Stimulated activated CD8-positive, alpha-beta memory T cell treated with anti-CD3 and anti-CD28 coated beads, Interleukin-4, amount 100 ng/mL, for 48 hours (primary cell): ENCODE data around the gene ROCK2.

Experiments
- DNase-seq: peaks from one replicate; pipeline ENCODE4 v3.0.0-alpha.2; 2020

Gene ROCK2

DNA sequence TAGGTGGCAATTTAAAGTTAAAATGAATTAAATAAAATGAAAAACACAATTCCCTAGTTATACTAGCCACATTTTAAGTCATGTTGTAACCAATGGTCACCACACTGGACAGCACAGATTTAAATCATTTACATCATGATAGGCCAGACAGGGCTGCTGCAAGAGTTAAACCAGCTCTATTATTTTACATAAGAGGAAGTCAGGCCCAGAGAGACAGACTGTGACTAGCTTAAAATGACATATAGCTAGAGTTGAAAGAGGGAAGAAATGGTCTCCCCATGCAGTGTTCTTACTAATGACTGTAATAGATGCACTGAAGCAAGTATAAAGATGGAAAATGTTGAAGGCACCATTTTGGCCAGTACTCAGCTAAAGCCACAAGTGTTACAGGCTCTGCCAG, 119.5 kb downstream of the ROCK2 start:
- no peak for DNase-seq

DNA sequence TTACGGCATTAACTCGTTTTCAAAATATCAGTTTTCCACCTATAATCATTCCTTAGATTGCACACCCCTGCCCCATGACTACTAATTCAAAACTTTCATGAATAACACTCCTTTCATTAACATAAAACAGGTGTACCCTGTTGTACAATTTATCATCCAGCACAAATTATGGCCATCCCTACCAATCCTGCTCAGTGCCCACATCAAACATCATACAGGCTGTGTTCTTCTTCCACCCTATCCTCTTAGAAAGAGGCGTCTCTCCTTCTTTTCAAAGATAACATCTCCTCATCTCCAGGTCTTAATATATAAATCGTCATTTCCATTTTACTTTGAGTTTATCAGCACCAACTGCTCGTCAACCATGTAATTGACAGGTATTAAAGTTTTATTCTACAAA, 121.6 kb downstream of the ROCK2 start:
- DNase-seq: no peak

DNA sequence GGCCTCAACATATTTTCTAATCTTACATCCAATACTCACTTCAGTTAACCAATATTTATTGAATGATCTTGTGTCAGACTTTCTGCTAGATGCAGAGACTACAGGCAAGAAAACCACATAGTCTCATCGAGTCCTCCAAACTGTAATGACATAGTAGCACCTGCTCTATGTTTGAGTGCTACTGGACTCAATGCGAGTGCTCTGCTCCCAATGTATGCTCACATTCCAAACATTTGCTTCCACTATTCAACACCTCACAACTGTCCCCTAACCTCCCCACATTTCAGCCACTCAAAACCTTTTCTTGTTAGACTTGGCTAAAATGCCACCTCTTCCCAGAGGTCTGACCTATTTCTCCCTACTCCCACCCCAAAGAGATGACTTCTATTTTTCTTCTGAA, 124.0 kb downstream of the ROCK2 start:
- DNase-seq: no peak

DNA sequence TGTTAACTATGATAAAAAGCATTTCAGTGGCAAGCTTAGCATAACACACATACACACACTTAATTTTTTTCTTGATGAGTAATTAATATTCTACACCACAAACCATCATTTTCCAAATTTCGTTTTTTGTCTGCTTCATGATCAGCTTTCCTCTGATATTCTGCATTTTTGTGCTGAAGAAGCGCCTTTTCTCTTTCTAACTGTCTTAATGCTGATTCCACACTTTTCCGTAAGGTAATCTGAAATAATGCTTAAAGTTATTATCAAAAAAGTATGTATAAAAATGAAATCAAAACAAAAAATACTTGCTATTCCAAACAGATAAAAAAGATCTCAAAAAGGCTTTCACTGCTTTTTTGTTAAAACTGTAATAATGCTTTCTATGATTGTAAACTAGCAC, 129.0 kb downstream of the ROCK2 start:
- DNase-seq: no peak

DNA sequence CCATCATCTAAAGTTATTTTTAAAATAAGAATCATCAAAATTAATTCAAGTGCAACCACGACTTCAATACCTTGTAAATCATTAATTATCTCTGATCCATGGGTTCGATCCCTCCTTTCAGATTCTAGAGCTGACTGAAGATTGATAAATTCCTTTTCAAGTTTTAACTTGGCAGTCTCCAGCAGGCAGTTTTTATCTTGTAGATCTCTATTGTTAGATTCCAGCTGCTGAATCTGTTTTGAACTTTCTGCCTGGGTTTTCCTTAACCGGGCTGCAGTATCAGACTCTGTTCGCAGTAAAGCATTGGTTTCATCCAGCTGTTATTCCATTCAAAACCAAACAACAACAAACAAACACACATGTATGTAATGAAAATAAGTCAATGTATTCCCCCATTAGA, 129.7 kb downstream of the ROCK2 start:
- no peak for DNase-seq

DNA sequence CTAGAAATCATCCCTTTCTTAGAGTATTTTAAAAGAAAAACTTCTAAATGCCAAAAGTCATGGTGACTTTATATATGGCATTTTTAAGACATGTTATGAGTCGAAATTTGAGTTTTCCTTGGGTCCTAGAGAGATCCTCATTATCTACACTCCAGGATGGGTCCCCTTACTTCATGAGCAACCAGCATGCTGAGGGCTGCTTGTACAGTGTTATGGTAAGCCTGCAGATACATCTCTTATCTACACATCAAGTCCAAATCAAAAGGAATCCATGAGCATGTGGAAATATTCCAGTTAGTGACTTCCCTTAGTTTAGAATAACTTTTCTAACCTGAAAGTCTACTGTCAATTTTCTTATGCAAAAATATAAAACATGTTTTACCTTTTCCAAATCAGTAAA, 130.5 kb downstream of the ROCK2 start:
- DNase-seq: no peak

DNA sequence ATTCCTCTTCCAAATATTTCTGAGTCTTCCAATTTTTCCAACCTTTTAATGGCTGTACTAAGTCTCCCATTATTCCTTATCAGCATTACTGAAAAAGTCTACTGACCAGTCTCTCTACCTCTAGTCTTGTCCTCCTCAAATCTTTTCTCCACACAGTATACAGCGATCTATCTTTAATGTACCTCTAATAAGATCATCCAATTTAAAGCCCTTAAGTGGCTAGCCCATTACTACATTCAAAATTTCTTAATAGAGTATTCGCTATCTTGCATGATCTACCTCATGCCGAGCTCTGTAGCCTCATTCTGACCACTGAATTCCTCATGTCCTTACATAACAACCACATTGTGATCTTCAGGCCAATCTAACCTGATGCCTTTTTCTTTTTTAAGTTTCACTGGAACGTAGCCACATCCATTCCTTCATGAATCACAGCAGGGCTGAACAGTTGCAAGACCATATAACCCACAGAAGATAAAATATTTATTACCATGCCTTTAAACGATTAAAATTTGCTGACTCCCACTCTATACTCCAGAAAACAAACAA, 131.3 kb downstream of the ROCK2 start:
- no peak for DNase-seq

DNA sequence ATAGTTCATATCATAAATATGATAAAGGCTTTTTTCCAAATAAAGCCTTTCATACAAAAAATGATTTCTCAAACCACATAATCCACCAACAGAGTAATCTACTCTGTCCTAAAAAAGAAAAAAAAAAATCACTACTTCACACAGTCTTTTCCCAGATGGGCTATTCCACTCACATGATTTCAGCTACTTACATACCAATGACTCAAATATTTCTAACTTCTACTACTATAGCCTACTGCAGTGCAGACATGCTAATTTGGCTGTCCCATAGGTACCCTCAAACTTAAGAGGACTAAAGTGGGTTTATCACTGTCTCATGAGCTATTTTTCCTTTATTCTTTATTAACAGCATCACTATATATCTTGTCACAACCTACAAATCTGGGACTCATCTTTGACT, 131.8 kb downstream of the ROCK2 start:
- DNase-seq: no peak

DNA sequence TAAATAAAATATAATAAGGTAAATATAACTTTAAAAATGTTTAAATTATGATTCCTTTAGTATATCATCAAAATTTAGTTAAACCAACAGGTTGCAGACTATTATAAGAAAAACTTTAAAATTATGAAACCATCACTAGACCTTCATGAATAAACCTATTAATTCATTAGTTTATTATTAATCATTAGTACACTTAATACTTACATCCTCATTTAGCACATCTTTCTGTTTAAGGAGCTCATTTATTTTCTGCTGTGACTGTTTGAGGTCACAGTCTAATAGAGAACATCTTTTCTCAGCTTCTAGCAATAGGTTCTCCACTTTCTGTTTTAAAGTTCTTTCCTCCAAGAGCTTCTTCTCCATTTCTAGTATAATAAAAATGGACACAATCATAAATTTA, 136.4 kb downstream of the ROCK2 start:
- DNase-seq: no peak

DNA sequence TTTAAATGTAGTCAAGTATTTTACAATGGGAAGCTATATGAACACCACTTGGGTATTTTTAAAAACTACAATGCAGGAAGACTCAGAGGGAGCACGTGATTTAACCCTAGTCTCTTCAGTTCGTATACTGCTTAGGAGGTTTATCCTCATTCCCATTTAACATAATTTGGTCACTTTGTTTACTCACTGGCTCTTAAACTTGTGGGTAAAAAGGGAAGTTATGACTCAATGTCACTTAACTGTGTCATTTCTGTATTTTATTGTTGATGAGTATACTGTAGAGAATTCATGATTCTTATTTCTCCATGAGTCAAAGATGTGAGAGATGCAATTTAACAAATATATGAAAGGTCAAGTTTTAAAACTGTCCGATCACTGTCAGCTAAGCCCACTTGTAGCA, 141.0 kb downstream of the ROCK2 start:
- DNase-seq: no peak

DNA sequence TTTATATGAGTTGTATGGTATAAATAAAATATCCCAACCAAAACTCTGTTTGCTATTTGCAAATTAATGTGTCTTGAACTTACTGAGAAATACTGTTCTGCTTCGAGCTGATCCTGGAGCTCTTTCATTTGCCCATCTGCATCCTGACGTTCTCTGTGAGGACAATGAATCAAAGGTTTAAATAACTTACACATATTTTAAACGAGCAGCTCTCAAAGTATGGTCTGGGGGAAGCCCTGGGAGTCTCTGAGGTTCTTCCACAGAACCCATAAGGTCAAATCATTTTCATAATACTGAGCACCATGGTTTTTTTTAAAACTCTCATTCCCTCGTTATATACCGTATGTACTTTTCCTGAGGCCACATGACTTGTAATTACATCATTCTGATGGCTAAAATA, 142.5 kb downstream of the ROCK2 start:
- DNase-seq: no peak

DNA sequence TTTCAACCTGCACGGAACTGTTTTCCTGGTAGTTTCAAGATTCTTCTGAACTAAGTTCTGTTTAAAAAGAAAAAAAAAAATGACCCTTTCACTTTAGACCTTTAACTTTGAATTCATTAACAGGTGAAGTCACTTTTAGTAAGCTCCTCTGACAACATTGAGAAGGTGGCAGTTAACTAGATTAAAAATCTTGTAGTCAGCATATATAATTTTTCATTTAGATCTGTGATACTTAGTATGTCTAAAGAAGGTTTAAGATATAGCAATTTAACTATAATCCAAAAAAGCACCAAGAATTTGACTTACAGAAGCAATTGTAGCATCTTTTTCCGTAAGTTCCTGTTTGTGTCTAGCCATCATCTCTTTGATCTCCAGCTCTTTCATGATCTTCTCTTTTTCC, 143.8 kb downstream of the ROCK2 start:
- DNase-seq: no peak

DNA sequence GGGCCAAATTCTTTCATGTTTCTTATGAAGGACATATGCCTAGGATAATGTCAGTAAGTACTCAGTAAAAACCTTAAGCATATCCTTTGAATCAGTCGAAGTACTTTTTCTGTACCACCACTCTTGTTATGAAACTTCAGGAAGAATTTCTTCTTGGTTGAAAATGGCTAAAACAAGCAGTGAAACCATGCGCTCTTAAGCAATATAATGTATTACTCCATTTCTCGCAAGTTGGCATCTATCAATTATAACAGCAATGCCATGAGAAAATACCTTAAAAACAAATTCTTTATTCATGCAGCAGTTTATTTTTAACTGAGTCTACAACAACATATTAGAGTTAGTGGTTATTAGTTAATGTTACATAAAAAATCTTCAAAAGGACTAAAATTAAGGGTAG, 148.2 kb downstream of the ROCK2 start:
- no peak for DNase-seq

DNA sequence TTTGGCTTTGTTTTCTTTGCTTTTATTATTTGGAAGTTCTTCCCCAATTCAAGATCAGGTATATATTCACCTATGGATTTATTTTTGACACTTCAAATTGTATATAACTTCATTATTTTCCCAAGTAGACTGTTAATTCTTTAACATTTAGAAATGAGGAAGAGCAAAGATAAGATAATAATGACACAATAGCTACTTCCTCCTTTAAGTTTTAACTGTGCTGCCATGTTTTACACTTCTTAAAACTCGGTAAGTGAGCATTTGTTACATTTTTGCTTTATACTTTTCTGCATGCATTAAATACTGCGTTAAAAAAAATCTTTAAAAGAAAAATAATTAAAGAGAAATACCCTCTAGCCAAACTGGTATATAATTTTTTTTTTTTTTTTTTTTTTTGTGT, 156.7 kb downstream of the ROCK2 start:
- no peak for DNase-seq

DNA sequence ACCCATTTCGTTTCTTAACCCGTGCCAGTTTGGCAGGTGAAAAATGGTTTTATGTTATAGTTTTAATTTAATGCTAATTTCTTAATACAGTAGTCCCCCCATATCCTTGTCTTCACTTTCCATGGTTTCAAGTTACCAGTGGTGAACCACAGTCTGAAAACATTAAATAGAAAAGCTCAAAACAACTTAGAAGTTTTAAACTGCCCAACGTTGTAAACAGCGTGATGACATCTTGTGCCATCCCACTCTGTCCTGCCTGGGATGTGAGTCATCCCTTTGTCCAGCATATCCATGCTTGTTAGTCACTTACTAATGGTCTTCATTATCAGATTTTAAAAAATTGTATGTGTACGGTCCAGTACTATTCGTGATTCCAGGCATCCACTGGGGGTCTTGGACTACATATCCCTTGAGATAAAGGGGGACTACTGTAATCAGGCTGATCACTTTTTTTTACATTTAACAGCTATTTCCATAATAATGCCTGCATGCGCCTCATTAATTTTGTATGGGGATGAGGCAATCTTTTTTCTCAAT, 157.3 kb downstream of the ROCK2 start:
- DNase-seq: no peak

DNA sequence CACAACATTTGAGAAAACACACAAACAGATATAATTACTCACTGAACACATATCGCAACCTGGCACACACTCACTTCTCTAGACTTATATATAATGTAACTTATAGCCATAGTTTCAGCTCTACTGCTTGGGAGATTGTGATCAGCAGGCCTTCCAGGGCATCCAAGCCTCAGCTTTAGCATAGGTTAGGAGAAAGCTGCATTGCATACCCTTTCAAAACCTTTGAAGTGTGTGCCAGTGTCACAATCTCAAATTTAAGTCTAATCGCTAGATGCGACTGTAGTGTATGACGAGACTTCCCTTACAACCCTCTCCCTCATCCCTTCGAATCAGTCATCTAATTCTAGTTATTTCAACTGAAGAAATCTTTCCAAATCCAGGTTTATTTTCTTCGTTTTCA, 158.3 kb downstream of the ROCK2 start:
- DNase-seq: no peak

DNA sequence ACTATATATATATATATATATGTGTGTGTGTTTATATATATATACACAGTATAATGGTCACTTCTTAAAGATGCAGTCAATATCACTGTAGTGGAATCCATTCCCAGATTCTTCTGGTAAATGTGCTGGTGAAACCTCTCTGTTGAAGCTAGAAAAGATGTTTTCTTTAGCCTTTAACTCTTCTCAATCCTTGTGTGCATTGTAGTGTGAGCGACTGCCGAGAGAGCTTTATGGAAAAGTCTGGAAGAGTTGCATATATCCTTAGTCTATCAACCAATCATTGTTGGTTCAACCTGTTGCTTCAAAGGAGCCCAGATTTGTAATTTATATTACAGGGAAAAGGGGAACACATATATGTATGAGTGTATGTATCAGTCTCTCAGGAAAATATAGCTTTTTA, 161.5 kb downstream of the ROCK2 start:
- no peak for DNase-seq

DNA sequence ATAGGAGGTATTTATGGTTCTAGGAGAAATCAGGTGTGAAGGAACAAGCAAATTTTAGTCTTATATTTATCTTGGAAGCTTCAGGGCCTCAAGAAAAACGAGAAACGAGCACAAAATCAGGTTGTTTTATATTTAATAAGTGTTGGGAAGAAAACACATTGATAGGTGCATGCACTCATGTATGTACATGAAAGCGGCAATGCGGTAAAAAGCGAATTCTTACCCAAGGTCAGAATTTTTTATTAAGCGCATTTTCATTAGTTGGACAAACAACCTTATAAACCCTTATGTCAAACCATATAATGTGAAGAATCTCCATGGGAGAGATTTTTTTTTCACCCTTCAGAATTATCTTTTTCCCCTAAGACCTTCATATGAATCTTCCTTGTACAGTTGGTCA, 163.8 kb downstream of the ROCK2 start:
- DNase-seq: no peak

DNA sequence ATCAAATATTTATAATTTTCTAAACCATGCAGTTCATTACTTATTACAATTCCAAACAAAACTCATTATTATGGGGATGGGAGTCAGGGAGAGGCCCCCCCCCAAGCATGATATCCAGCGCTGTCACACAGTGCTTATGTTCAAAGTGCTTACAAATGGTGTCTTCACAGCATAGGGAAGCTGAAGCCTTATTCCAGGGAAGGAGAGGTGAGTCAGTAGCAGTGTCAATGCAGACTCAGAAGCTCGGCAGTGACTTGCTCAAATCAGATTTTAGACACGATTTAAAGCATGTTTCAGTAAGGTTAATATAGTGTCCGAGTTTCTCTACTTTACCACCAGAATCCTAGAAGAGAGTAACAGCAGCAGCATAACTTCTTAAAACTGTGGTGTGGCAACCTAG, 164.5 kb downstream of the ROCK2 start:
- DNase-seq: no peak

DNA sequence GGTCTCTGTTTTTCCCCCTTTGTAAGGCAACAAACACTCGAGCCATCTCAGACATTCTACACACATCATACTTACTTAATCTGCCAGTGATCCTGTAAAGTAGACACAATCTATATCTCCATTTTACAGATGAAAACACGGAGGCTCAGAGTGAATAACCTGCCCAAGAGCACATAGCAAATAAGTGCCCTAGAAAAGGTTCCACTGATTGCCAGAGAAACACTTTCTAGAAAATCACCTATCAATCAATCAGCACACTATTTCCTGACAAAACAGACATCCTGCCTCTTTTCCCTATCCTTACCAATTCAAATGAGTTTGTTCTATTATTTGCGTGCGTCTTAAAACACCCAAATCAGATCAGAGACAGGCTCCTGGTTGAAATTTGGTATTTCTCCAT, 165.2 kb downstream of the ROCK2 start:
- no peak for DNase-seq

DNA sequence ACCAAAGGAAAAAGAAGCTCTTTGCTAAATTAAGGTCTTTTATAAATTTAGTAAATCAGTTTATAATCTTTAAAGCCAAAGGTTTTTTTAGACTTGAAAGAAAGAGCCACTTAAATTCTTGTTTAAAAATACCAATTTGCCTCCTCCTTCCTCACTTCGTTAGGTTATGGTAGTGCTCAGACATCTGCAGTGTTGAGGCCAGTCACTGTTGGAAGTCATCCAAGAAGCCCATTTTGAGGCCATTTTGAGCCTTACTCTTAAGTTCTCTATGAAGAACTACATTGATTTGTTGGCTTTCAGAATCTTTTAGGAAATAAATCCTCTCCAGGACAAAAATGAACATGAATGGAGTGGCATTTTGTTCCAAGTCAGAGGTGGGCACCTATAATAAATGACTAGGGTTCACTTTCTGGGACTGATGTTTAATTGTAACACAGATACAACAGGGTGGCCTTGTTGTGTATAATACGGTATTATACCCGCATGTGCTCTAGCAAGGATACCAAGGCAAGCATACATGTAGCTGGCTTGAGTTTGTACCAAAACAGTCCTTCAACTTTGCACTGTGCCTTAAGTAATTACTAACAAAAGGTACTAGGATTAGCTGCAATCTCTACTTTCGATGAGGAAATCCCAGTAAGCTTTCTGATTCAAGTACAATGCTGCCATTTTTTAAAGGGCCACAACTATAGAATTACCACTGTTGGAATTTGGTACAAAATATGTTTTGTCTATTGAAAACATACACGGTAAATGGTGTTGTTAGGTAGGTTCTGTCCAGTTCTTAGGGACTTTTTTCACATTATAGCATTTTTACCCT, 166.4 kb downstream of the ROCK2 start:
- DNase-seq: no peak

DNA sequence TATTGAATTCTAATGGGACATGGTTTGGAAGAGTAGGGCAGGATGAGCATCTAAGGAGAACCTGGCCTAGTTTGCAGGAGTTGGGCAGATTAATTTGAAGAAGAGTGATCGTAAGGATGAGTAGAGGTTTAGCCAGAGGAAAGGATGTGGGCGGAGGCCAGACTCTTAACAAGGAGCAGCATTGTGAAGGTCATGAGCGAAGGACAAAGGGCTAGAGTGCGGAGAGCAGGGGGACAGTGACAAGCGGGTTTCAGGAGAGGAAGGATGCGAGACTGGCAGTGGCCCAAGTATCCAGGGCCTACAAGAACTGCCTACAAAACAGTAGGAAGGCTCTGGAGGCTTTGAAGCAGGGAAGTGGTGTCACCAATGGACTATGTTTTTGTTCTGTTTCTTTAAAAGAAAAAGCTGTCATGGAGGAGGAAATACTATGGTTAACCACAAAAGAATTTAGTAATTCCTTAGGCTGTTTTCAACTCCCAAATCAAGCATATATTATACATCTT, 169.1 kb downstream of the ROCK2 start:
- DNase-seq: no peak

DNA sequence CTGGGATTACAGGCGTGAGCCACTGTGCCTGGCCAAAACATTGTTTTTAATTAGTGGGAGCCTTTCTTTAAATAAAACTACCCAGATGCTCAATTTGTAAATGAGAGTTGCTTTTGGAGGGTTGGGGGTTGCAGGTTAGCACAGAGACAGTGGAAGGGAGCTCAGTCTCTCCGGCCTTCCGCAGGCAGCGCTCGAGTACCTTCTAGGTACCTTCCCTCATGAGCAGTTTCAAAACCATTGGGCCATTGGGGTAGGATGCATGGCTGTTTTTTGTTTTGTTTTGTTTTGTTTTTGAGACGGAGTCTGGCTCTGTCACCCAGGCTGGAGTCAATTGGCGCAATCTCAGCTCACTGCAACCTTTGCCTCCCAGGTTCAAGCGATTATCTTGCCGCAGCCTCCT, 170.2 kb downstream of the ROCK2 start:
- DNase-seq: no peak

DNA sequence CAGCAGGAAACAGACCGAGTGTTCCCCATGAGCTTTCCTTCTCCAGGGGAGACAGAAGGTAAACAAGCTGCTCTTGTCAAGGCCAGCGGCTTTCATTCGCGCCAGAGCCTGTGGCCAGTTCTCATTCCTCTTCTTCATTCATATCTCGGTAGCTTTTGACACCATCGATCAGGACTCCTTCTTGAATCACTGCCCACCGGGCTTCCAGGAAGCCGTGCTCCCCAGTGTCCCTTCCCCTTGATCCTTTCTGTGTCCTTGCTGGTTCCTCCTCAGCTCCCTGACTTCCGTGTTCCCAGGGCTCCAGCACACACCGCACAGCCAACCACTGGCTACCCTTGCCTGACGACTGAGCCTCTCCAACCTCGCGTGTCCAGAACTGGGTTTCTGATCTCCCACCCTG, 175.1 kb downstream of the ROCK2 start:
- no peak for DNase-seq

DNA sequence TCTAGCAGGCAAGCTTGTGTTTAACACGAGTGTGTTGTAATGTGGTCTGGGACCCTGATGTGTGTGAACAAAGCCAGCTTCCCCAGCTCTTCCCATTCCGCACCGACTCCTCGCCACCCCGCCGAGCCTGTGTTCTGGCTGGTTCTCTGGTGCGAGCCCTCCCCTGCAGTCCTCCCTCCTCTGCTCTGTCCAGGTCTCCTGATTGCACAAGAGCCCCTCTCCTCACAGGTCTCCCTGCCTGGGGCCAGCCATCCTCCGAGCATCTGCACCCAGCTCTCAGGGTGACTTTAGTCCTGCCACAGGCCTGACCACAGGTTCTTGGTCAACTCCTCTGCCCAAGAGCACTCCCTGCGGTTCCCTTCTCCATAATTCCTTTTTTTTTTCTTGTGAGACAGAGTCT, 175.9 kb downstream of the ROCK2 start:
- no peak for DNase-seq
